ENCODE results near the gene PBX4. TPM values are rescaled to one million over a fixed set of nuclear protein-coding genes. Genes with fewer than 3 reads are reported as not detected.

Gene PBX4
- total RNA-seq, 1 donor = 1.7 TPM

- peak; percentile 74 for TF ChIP-seq CTCF (IDR thresholded peaks at IDR 0.05; ENCODE audit: insufficient read depth, low read depth, low read length)
- DNase-seq (ENCODE audit: low read depth) = peak; percentile 30
- no peak overlapping the region for H3K4me3 ChIP-seq (ENCODE audit: low read depth, low read length)
Observed at GRCh38 chr19:19554074-19555023, 64.1 kb downstream of the PBX4 start.

GRCh38 chr19:19553670-19554069, 64.8 kb downstream of the PBX4 start:
- H3K4me3 ChIP-seq (ENCODE audit: low read depth, low read length) = no peak overlapping the region
- no peak for TF ChIP-seq CTCF (IDR thresholded peaks at IDR 0.05; ENCODE audit: insufficient read depth, low read depth, low read length)
- DNase-seq (ENCODE audit: low read depth) = no peak

GRCh38 chr19:19552798-19553197, 65.7 kb downstream of the PBX4 start:
- DNase-seq (ENCODE audit: low read depth) = no peak
- TF ChIP-seq CTCF (IDR thresholded peaks at IDR 0.05; ENCODE audit: insufficient read depth, low read depth, low read length) = peak; percentile 65
- no peak overlapping the region for H3K4me3 ChIP-seq (ENCODE audit: low read depth, low read length)

GRCh38 chr19:19551853-19552192, 66.7 kb downstream of the PBX4 start:
- no peak for TF ChIP-seq CTCF (IDR thresholded peaks at IDR 0.05; ENCODE audit: insufficient read depth, low read depth, low read length)
- DNase-seq (ENCODE audit: low read depth) = no peak
- no peak overlapping the region for H3K4me3 ChIP-seq (ENCODE audit: low read depth, low read length)

- no peak for DNase-seq (ENCODE audit: low read depth)
- TF ChIP-seq CTCF (IDR thresholded peaks at IDR 0.05; ENCODE audit: insufficient read depth, low read depth, low read length) = no peak
- H3K4me3 ChIP-seq (ENCODE audit: low read depth, low read length) = no peak overlapping the region
Observed at GRCh38 chr19:19550972-19551852, 67.3 kb downstream of the PBX4 start.

- DNase-seq (ENCODE audit: low read depth) = no peak
- TF ChIP-seq CTCF (IDR thresholded peaks at IDR 0.05; ENCODE audit: insufficient read depth, low read depth, low read length) = no peak
- H3K4me3 ChIP-seq (ENCODE audit: low read depth, low read length) = no peak overlapping the region
Observed at GRCh38 chr19:19550485-19550929, 68.0 kb downstream of the PBX4 start.

All from fibroblast of villous mesenchyme (primary cell).